Coronary artery (tissue), 2 donors: ENCODE measurements around the gene COA1.
A peak's percentile ranks its signal among the peaks of the same experiment; 100 is the strongest.

Experiments
- DNase-seq: peaks from one replicate; pipeline ENCODE4 v3.0.0-alpha.2; 2017; ENCODE audit warnings: low spot score
- H3K27ac ChIP-seq, 2 donors: fragments of 200-600 bp; sonication (generic); one replicate each; pipeline ENCODE4 v1.5.1; 2016 to 2019
- H3K4me3 ChIP-seq: fragments of 200-600 bp; sonication (generic); 2 replicates; pipeline ENCODE4 v1.5.1; 2016; ENCODE audit warnings: mild to moderate bottlenecking, moderate library complexity
- CTCF ChIP-seq: fragments of 200-600 bp; sonication (generic); IDR thresholded peaks from one replicate; pipeline ENCODE4 v1.5.1; 2019; ENCODE audit warnings: antibody characterized with exemption

Gene COA1

DNA sequence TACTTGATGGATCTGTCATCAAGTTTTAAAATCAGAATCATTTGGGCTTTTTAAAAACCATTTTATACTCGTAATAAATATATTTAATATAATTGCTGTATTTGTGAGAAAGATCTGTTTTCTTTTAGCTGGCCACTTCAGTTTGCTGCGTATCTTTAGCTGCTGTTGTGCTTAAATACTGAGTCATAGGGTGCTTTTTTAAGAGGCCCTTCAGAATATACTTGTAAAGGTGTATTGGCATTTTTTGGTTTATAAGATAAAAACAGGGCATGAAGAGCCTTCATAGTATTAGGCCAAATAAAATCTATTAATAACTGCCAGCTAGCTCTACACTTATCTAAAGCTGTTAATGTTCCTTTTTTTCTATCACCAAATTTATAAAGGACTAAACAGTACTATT, 102.6 kb downstream of the COA1 start:
- H3K27ac ChIP-seq, result peak overlapping the region in 1 of 2 donors; percentile 27
- no peak for TF ChIP-seq CTCF
- no peak for DNase-seq
- H3K4me3 ChIP-seq, result no peak overlapping the region

DNA sequence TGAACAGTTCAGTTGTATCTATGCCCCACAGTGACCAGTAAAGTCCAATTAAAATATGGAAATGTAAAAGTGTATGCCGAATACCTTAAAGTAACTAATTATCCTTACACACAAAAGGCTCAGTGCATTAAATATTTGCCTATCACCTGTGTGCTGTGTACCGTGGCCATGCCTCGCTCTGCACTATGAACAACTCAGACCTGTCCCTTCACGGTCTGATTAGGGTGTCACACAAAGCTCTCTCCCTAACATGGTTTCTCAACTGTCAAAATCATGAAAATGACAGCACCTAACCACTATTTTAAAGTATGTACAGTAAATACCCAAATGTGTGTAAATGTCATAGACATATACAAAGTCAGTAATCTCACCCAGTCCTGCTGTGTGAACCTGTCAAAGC, 103.3 kb downstream of the COA1 start:
- no peak for DNase-seq
- TF ChIP-seq CTCF, result no peak
- Histone ChIP-seq H3K4me3 (no peak overlapping the region), H3K27ac (peak overlapping the region; percentile 19 to 27)

GRCh38 chr7:43625453-43625852, 103.9 kb downstream of the COA1 start:
- Histone ChIP-seq H3K4me3 (no peak overlapping the region), H3K27ac (peak overlapping the region in 1 of 2 donors; percentile 27)
- DNase-seq, result no peak
- TF ChIP-seq CTCF, result no peak

- Histone ChIP-seq H3K27ac (no peak overlapping the region), H3K4me3 (no peak overlapping the region)
- no peak for DNase-seq
- no peak for TF ChIP-seq CTCF
Measured at GRCh38 chr7:43624156-43624555, 105.2 kb downstream of the COA1 start.

DNA sequence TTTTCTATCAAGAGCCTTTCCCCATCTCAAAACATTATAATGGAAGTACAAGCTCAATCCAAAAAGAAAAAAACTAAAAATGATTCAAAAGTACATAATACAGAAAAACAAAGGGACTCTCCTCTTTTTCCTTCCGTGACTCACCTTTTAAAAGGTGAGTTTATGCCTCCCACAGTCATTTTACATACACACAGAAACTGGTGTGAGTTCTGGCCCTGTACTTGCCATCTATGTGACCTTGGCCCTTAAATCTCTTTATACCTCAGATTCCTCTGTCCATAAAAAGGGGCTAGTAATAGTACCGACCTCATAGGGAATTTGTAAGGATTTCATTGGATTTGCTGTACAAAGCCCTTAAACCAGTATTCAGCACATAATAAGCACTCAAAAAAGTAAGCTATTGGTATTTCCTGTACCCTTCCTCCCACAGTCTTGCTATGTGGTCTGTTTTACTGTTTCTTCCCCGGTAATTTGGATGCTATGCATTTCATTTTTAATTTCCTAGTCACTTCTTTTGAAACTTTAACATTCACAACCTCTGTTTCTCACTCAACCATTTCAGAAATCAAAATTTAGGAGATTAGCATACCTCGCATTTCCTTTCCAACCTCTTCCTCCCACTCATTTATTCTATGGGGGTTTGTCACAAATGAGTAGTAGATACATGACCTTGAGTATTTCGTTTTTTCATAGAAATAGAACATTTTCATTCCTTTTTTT, 107.4 kb downstream of the COA1 start:
- DNase-seq, result no peak
- H3K4me3 ChIP-seq, result no peak overlapping the region
- no peak overlapping the region for H3K27ac ChIP-seq
- no peak for TF ChIP-seq CTCF

DNA sequence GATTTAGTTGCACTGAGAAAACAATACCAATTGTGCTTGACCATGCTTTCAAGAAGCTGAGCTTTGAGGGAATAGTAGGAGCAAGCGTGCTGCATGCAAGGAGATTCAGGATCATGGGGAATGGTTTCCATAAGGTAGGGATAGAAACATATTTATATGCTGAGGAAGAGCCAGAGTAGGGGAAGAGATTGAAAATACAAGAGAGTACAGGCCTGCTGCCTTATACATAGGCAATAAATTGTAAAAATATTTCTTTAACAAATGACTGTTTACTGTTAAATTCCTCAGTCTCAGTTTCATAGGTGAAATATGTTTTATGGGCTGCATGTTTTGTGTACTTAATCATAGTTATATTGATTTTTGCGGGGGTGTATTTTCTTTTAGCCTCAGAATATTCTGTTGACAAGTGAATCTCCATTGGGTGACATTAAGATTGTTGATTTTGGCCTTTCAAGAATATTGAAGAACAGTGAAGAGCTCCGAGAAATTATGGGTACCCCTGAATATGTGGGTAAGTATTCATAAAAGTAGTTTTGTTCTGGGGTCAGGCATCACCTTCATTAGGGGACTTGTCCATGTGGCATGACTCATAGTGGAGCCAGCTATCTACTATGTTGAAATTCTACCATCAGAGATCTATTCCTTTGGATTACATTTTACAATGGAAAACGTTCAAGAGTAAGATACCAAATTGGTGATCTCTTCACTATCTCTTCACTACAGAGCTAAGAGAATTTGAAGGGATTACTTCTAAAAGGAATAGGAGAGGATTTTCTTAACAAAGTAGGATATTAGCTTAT, 109.9 kb downstream of the COA1 start:
- Histone ChIP-seq H3K4me3 (no peak overlapping the region), H3K27ac (no peak overlapping the region)
- TF ChIP-seq CTCF, result no peak
- DNase-seq, result no peak

GRCh38 chr7:43618073-43618472, 111.2 kb downstream of the COA1 start:
- H3K4me3 ChIP-seq, result no peak overlapping the region
- no peak overlapping the region for H3K27ac ChIP-seq
- DNase-seq, result no peak
- no peak for TF ChIP-seq CTCF
